ENCODE measurements around the gene NEUROD2. TPM values are rescaled to one million over a fixed set of nuclear protein-coding genes. Genes with fewer than 3 reads are reported as not detected.

NEUROD2 gene
- total RNA-seq, 1 donor from 2014 or later, result not detected

DNA sequence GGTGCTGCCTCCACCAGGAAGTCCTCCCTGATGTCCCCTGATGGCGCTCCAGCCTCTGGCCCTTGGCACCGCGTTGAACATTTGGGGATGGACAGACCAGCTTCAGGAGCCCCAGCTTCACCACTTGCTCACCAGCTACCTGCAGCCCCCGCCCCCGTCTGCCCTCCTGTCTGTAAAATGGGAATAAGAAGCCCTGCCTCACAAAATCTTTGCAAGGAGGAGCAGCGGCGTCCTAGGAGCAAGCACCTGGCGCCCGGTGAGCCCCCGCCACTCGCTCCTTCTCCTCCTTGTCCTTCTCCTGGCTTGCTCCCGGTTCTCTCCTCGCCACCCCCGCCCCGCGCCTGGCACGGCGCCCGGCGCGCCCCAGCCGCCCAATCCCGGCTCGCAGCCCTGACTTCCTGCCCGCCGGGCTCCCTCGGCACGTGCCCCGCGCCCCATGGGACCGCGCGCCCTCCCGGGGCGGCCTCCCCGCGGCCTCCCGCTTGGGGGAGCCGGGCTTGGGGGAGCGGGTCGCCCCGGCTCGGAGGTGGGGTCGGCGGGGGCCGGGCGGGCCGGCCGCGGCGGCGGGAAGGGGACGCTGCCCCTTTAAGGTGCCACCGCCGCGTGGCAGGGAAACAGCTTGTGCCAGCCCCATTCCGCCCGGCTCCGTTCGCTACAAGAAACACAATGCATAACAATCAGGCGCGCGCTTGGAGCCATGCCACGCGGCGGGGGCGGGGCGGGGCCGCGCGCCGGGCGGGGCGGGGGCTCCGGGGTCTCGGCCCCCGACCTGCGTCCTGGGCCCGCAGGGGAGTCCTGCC, 9.9 kb upstream of the NEUROD2 start:
- Histone ChIP-seq H3K27me3 (ENCODE audit: insufficient read depth, low read length) (peaks cover 36% of the 10 kb centered on the region), H2AFZ (ENCODE audit: low read depth, low read length) (peak overlapping the region; percentile 56), H3K4me2 (ENCODE audit: low read length) (peak overlapping the region; percentile 90), H3K9me3 (ENCODE audit: insufficient read depth, low read depth, low read length) (no peaks in the 10 kb centered on the region), H3K79me2 (ENCODE audit: insufficient read depth, low read length) (no peaks in the 10 kb centered on the region), H3K4me1 (ENCODE audit: insufficient read depth, low read length) (peaks cover 11% of the 10 kb centered on the region), H3K27ac (ENCODE audit: low read depth, low read length) (no peak overlapping the region), H3K36me3 (ENCODE audit: insufficient read depth, low read length) (no peaks in the 10 kb centered on the region), H3K4me3 (ENCODE audit: insufficient read depth, low read depth, low read length) (peak overlapping the region; percentile 37), H3K9ac (ENCODE audit: low read length) (peak overlapping the region; percentile 43), H4K20me1 (ENCODE audit: insufficient read depth, low read length) (no peaks in the 10 kb centered on the region)
- no peaks in the 10 kb centered on the region for H3K36me3 Mint-ChIP-seq (ENCODE audit: low read depth, unreplicated experiment)
- no peak overlapping the region for H3K27ac Mint-ChIP-seq (ENCODE audit: unreplicated experiment)
- no peaks in the 10 kb centered on the region for H3K9me3 Mint-ChIP-seq (ENCODE audit: unreplicated experiment)
- H3K4me3 Mint-ChIP-seq (ENCODE audit: unreplicated experiment), result peak overlapping the region; percentile 71
- peaks cover 86% of the 10 kb centered on the region for H3K27me3 Mint-ChIP-seq (ENCODE audit: low read depth, unreplicated experiment)
- DNase-seq (ENCODE audit: low read depth) (no peak), FAIRE-seq (no peak)
- TF ChIP-seq, protein P1, sequence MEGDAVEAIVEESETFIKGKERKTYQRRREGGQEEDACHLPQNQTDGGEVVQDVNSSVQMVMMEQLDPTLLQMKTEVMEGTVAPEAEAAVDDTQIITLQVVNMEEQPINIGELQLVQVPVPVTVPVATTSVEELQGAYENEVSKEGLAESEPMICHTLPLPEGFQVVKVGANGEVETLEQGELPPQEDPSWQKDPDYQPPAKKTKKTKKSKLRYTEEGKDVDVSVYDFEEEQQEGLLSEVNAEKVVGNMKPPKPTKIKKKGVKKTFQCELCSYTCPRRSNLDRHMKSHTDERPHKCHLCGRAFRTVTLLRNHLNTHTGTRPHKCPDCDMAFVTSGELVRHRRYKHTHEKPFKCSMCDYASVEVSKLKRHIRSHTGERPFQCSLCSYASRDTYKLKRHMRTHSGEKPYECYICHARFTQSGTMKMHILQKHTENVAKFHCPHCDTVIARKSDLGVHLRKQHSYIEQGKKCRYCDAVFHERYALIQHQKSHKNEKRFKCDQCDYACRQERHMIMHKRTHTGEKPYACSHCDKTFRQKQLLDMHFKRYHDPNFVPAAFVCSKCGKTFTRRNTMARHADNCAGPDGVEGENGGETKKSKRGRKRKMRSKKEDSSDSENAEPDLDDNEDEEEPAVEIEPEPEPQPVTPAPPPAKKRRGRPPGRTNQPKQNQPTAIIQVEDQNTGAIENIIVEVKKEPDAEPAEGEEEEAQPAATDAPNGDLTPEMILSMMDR (IDR thresholded peaks at IDR 0.05; ENCODE audit: insufficient read depth, low read depth, low read length), result no peak
- no peak for TF ChIP-seq EZH2 (IDR thresholded peaks at IDR 0.05; ENCODE audit: insufficient read depth, low read length)
- H3K4me1 Mint-ChIP-seq (ENCODE audit: low read depth, unreplicated experiment), result no peaks in the 10 kb centered on the region

DNA sequence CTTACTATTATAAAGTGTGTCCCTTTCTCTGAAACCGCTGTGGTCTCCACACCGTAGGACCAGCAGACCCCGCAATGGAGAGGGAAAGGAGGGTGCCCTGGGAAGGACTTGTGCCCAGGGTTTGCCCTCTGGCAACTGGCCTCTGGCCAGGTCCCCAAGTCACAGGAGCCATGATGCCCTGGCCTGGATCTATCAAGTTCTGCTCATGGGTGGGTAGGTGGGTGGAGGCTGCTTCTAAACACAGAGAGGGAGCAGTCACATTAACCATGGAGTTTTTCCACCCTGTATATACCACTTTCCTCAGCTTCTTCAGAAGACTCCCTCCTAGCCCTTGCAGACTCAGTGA, 9.4 kb upstream of the NEUROD2 start:
- H3K4me3 ChIP-seq (ENCODE audit: insufficient read depth, low read depth, low read length), result no peak overlapping the region

More for the DNA sequence above, 9.4 kb upstream of the NEUROD2 start:
- Histone ChIP-seq H2AFZ (ENCODE audit: low read depth, low read length) (no peak overlapping the region), H3K79me2 (ENCODE audit: insufficient read depth, low read length) (no peaks in the 10 kb centered on the region), H3K9me3 (ENCODE audit: insufficient read depth, low read depth, low read length) (no peaks in the 10 kb centered on the region), H3K4me1 (ENCODE audit: insufficient read depth, low read length) (peaks cover 7% of the 10 kb centered on the region), H4K20me1 (ENCODE audit: insufficient read depth, low read length) (no peaks in the 10 kb centered on the region), H3K27ac (ENCODE audit: low read depth, low read length) (no peak overlapping the region), H3K9ac (ENCODE audit: low read length) (no peak overlapping the region), H3K36me3 (ENCODE audit: insufficient read depth, low read length) (no peaks in the 10 kb centered on the region), H3K27me3 (ENCODE audit: insufficient read depth, low read length) (peaks cover 36% of the 10 kb centered on the region), H3K4me2 (ENCODE audit: low read length) (peak overlapping the region; percentile 90)
- Mint-ChIP-seq H3K9me3 (ENCODE audit: unreplicated experiment) (no peaks in the 10 kb centered on the region), H3K4me3 (ENCODE audit: unreplicated experiment) (peak overlapping the region; percentile 71), H3K4me1 (ENCODE audit: low read depth, unreplicated experiment) (no peaks in the 10 kb centered on the region), H3K27me3 (ENCODE audit: low read depth, unreplicated experiment) (peaks cover 82% of the 10 kb centered on the region), H3K27ac (ENCODE audit: unreplicated experiment) (peak overlapping the region; percentile 41), H3K36me3 (ENCODE audit: low read depth, unreplicated experiment) (no peaks in the 10 kb centered on the region)
- DNase-seq (ENCODE audit: low read depth), result no peak
- TF ChIP-seq, protein P1 (IDR thresholded peaks at IDR 0.05; ENCODE audit: insufficient read depth, low read depth, low read length), result no peak
- no peak for TF ChIP-seq EZH2 (IDR thresholded peaks at IDR 0.05; ENCODE audit: insufficient read depth, low read length)
- FAIRE-seq, result no peak

Measured in astrocyte (in vitro differentiated cells and primary cell).